Measurements from ENCODE around the gene ZNF653.

The ZNF653 gene, protein sequence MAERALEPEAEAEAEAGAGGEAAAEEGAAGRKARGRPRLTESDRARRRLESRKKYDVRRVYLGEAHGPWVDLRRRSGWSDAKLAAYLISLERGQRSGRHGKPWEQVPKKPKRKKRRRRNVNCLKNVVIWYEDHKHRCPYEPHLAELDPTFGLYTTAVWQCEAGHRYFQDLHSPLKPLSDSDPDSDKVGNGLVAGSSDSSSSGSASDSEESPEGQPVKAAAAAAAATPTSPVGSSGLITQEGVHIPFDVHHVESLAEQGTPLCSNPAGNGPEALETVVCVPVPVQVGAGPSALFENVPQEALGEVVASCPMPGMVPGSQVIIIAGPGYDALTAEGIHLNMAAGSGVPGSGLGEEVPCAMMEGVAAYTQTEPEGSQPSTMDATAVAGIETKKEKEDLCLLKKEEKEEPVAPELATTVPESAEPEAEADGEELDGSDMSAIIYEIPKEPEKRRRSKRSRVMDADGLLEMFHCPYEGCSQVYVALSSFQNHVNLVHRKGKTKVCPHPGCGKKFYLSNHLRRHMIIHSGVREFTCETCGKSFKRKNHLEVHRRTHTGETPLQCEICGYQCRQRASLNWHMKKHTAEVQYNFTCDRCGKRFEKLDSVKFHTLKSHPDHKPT

DNA sequence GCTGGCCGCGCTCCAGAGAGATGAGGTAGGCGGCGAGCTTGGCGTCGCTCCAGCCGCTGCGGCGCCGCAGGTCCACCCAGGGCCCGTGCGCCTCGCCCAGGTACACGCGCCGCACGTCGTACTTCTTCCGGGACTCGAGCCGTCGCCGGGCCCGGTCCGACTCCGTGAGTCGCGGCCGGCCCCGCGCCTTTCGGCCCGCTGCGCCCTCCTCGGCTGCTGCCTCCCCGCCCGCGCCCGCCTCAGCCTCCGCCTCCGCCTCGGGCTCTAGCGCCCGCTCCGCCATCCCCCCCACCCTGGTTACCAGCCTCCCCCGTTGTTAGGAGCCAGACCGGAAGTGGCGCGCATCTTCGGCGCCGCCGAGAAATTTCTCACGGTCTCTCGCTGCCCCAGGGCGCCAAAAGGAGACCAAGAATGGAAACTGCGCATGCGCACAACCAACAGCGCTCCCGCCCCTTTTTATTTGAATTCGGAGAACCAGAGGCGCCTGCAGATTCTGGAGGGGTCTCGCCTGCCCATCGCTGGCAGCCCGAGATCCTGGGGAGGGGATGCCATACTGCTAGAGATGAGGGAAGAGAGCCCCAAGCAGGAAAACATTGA, at the start of gene ZNF653:
Gene ZNF653 (minus strand): TSS at position 336 of the 597 bp plus-strand sequence. CDS start 53 bp downstream, at position 283.
- DNase-seq, result peak; percentile 96

DNA sequence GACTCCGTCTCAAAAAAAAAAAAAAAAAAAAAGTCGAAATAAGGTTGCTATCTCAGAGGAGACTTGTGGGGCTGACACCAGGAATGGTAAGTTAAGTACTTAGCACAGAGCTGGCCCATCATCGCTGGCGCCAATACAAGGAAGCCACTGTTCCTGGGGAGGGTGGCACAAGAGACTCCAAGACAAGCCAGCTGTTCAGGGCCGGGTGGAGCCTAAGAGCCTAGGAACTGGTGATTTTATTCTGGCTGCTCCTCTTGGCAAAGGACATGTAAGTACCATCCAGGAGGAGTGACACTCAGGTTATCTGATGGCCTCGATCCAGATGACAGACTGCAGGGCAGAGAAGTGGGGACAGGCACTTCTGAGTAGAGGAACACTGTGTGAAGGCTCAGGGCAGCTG, 49.6 kb upstream of the ZNF653 start:
- no peak for DNase-seq

DNA sequence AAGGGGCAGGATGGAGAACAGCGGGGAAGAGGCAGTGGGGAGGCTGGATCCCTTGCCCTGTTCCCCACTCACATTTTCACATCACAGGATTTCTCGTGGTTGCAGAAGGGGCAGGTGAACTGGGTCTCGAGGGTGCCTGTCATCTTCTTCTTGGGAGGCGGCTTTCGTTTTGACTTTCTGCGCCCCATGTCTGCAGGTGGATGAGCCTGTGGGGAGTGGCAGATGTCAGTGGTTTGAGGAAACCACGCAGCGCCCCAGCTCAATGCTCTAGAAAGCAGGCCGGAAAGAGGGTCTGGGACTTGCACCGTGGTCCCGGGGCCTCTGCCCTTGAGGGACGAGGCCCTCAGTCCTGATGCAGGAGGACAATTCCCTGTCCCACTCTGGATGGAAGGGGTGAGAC, 48.5 kb upstream of the ZNF653 start:
- DNase-seq, result no peak

DNA sequence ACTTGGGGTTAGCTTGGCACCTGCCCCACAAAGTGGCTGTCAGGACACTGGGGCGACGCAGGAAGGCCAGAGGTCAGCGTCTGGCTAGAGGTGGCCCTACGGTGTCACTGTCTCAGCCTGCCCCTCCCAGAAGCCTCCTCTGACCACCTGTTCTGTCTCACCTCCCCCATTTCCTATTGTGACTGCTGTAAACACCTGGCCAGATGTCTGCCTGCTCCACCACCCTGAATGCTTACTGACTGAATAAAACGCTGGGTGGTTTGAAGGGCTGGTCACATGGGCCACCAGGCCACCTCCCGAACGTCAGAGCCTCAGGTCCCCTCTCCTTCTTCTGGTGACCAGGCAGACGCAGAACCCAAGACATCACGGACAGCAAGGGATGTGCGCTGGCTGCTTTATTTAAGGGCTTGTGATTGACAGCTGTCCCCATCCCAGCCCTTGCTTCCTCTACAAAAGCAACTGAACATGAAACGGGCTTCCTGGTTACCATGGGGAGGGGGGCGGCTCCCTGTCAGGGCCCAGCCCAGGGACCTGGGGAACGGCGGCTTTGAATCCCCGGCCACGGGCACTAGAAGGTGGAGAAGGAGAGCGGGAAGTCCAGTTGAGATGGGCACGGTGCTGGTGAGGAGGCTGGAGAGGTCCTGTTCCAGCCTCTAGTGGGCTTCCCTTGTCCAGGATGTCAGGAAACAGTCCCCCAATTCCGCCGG, 47.2 kb upstream of the ZNF653 start:
- no peak for DNase-seq

DNA sequence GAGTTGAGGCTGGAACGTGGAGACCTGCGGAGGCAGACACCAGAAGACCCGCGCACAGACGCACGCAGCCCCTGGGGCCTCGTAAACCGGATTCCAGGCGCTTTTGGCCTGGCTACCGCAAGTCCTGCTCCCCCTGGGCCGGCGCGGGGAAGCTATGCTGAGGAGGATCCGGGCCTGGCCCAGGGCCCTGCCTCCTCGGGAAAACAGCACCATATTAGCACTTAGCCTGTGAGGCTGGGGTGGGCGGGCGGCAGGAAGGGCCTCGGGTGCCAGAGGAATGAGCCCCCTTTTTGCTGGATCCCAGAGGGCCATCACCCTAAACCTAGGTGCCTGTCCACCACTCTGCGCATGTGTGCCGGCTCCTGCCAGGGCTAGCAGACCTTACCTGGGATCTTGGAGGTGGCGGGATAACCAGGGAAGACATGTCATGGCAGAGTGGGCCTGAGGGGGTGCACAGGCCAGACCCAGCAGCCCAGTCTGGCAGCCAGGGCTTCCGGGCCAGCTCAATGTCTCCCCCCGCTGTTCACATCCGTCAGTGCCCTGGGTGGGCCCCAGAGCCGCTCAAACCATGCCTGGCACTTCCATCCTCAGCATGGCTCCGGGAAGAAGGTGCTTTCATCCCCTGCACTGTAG, 46.1 kb upstream of the ZNF653 start:
- no peak for DNase-seq

DNA sequence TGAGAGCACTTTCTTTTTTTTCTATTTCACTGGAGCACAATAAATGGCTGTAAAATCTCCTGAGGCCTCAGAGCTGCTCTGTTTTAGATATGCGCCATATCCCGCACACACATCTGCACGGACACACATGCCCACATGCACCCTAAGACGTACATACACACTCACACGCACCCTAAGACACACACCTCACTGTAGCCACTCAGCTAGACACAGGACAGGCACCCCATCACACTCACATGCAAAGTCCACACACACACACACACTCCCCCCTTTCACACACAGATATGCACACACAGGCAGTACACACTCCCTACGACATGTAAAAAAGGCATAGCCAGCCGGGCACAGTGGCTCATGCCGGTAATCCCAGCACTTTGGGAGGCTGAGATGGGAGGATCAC, 44.6 kb upstream of the ZNF653 start:
- DNase-seq, result no peak

DNA sequence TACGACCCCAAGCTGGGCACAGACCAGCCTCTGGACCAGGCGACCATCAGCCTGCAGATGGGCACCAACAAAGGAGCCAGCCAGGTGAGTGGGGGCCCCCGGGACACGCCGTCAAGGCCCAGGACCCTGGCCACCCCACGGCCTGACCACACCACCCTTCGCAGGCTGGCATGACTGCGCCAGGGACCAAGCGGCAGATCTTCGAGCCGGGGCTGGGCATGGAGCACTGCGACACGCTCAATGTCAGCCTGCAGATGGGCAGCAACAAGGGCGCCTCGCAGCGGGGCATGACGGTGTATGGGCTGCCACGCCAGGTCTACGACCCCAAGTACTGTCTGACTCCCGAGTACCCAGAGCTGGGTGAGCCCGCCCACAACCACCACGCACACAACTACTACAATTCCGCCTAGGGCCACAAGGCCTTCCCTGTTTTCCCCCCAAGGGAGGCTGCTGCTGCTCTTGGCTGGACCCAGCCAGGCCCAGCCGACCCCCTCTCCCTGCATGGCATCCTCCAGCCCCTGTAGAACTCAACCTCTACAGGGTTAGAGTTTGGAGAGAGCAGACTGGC, 43.8 kb upstream of the ZNF653 start:
- no peak for DNase-seq

DNA sequence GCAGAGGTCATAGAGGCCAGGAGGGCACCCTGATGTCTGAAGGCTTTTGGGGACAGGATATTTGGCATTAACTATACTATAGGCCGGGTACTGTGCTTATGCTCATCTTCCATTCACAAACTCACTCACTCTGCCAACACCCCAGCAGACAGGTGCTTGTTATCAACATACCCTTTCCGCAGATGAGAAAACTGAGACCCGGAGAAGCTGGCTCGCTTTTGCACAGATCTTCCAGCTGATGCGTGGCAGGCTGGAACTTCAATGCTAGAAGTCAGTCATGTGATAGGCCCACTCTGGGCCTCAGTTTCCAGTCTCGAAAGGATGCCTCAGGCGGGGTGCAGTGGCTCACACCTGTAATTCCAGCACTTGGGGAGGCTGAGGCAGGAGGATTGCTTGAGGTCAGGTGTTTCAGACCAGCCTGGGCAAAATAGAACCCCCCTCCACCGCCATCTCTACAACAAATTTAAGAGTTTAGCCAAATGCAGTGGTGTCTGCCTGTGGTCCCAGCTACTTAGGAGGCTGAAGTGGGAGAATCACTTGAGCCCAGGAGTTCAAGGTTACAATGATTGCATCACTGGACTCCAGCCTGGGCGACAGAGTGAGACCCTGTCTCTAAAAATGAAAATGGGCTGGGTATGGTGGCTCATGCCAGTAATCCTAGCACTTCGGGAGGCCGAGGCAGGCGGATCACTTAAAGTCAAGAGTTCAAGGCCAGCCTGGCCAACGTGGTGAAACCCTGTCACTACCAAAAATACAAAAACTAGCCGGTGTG, 42.5 kb upstream of the ZNF653 start:
- DNase-seq, result no peak

DNA sequence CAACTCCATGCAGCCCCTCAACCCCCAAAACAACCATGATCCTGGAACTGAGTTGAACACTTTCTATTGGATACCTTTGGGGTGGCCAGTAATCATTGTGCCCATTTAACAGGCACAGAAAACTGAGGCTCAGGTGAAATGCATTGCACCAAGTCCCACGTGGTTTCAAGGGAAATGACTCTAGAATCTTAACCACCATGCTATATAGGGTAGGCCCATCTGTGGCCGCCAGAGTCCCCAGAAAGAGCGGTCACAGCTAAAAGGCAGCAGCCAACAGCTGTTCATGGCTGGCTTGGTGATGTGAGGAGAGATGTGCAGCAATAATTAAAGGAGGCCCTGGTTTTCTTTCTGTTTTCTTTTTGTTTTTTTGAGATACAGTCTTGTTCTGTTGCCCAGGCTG, 35.6 kb upstream of the ZNF653 start:
- DNase-seq, result no peak

DNA sequence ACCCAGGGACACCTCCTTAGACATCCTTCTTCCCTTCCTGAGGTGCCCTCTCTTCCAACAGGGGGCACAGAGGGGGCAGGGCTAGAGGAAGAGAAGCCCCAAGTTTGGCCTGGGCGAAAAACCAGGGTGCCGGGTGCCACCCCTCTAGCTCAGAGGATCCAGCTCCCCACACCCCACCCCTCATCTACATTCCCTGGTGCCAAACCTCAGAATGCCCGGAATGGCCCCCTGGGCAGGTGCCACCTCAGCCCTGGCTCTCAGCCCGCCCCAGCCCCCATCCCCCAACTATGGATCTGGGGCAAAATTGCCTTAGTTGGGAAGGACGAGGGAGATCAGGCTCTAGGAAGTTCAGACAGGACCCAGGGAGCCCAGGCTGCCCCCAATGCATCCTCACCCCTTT, 35.0 kb upstream of the ZNF653 start:
- no peak for DNase-seq

DNA sequence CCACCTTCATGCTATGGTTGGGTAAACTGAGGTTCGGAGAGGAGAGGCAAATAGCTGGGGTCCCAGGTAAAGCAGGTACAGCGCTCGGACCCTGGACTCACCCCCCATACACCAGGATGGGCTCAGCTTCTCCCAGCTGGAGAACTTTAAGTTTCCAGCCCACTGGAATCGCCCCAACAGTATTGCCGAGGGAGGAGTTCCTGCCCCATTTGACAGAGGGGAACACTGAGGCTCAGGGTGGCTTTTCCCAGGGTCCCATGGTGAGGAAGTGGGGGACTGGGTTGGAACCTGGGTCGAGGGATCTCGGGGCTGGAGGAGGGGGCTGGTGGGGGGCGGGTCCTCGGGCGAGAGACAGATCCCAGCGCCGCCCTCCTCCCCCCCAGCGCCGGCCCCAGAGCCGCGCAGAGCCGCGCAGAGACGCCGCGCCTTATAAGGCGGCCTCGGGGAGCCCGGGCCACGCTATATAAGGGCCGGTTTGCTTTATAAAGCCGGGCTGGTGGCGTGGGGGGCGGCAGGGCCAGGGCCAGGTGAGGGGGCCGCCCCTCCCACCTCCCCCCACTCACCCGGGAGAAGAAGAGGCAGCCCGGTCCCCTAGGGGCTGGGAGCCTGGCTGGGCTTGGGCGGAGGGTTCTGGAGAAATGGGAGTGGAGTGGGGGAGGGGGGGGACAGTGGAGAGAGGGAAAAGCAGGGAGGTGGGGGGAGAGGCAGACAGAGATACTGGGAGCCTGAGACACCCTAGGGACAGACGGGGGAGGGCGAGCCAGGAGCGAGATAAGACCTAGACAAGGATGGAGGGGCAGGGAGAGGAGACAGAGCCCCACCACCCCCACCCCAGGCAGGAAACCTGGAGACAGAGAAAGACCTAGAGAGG, 34.1 kb upstream of the ZNF653 start:
- DNase-seq, result no peak

DNA sequence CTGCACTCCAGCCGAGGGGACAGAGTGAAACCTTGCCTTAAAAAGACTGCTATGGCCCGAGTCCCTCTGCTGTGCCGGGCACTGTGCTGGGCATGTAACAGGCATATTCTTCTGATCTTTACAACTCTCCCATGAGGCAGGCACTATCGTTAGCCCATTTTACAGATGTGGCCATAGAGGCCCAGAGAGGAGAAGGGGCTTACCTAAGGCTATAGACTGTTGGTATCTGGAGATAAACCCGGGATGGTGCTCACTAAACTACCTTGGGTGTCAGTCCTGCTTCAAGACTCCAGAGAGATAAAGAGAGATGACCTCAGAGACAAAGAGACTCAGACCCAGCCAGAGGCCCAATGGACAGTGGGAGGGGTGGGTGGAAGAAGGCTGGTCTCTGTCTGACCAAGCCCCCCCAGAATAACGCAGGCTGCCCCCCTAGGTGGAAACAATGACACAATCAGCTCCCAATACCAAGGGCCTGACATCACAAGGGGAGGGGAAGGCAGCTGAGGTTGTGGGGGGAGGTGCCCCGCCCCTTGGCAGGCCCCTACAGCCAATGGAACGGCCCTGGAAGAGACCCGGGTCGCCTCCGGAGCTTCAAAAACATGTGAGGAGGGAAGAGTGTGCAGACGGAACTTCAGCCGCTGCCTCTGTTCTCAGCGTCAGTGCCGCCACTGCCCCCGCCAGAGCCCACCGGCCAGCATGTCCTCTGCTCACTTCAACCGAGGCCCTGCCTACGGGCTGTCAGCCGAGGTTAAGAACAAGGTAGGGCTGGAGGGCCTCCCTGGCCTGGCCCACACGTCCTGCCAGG, 32.8 kb upstream of the ZNF653 start, which contains the start of gene CNN1:
Gene CNN1 (plus strand): TSS at position 620 of the 805 bp plus-strand sequence. CDS start 77 bp downstream, at position 697.
- DNase-seq, result no peak

DNA sequence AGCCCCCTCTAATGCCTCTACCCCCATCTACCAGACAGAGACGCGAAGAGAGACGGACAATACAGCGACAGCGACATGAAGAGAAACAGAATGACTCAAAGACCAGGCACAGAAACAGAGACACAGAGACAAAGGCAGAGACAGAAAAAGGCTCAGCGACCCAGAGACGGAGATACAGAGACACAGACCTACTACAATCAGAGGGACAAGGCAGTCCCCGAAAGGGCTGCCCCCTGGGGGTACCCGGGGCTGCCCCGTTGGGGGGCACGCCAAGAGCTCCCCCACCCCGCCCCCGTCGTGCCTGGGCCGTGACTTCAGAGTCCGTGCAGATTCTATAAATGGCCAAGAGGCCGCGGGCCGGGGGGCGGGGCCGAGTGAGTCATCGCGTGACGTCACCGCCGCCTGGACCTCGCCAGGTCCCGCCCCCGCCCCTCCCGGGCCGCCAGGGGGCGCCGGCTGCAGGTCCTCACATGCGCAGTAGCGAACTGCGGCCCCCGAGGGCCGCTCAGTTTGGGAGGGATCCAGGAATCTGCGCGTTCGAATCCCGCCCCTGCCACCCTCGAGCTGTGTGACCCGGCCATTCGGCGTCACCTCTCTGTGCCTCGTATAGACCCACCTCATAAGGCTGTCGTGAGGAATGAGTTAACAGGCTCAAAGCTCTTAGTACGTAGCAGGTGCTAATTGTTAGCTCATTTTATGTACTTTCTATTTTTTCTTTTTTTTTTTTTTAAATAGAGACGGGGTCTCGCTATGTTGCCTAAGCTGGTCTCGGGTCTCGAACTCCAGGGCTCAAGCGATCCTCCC, 30.4 kb upstream of the ZNF653 start:
- peak; percentile 87 for DNase-seq

DNA sequence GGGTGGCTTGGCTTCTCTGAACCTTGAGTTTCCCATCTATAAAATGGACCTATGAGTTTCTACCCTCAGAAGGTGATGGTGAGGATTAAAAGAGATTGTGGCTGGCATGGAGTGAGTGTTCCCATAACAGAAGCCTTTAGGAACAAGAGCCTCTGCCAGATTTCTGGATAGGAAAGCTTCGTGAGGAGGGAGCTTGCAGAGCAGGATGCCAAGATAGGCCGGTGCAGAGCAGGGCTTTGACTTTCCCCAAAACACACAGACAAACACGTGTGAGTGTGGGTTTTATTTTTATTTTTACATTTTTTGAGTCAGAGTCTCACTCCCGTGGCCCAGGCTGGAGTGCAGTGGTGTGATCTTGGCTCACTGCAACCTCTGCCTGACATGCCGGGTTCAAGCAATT, 29.3 kb upstream of the ZNF653 start:
- DNase-seq, result no peak

DNA sequence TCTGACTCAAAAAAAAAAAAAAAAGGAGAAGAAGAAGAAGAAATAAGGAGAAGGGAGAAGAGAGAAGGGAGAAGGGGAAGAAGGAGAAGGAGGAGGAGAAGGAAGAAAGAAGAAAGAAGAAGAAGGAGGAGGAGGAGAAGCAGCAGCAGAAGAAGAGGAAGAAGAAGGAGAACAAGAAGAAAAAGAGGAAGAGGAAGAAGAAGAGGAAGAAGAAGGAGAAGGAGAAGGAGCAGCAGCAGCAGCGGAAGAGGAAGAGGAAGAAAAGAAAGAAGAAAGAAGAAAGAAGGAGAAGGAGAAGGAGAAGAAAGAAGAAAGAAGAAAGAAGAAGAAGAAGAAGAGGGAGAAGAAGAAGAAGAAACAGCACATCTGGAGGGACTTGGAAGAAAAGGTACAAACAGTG, 28.9 kb upstream of the ZNF653 start:
- no peak for DNase-seq

DNA sequence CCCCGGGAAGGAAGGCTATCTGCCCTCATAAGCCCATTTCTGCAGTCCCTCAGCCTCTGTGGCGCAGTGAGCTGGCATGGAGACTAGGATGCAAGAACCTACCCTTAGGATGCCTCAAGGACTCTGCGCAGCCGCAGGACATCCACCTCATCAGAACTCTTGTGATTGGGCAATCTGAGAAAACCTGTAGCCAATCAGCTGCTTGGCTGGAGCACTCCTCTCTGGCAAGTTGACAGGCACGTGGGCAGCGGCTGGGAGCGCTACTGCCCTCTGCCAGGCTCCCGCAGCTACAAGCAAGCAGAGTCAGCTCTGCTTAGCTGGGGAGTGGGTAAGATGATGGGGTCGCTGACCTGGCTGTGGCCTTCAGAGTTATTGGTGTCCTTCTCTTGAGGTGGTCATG, 24.8 kb upstream of the ZNF653 start:
- peak; percentile 74 for DNase-seq

DNA sequence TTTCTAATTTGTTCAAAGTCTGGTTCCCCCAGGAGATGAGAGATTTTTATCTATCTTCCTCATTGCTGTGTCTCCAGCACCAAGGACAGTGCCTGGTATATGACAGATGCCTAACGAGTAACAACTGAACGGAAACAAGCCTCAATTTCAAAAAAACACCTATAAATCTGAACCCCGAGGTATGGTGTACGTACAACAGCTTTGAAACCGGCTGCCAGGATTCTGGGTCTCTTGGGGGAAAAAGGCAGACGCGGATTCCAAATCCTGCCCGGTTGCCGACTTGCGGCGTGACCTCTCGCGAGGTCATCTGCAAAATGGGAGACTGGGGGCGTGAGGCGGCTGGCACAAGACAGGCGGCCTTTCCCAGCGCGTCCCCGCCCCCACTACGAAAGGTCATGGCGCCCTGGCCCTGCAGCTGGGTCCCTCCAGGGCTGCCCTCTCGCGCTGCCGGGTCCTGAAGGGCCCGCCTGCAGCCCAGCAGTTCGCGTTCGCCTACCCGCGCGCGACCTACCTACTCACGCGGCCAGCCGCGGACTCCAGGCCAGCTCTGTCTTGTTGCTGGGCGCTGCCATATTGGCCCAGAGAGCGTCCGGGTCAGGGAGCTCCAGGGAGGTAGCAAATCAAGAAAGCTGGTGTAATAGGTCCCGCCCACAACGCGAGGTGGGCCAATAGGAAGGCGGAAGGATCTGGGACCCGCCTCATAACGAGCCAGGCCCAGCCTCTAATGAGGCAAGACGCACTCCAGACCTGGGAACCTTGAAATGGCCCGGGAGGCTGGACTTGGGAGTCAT, 23.1 kb upstream of the ZNF653 start, which contains the start of gene ECSIT:
Gene ECSIT (minus strand): TSS at position 584 of the 791 bp plus-strand sequence. CDS start 9,964 bp downstream, outside the sequence.
- peak; percentile 96 for DNase-seq

DNA sequence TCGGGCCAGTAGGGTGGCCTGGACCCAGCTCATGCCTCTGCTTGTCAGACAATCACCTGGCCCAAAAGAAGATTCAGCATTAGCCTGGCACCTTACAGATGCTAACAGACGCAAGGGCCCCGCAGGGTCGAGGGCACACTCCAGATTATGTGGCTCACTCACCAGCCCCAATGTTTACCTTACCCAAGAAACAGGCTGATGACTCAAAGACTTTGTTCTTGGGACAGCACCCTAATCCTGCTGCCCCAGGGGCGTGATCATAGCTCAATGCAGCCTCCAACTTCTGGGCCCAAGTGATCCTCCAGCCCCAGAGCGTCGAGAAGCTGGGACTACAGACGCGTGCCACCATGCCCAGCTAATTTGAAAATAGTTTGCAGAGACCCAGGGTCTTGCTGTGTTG, 13.5 kb upstream of the ZNF653 start:
- no peak for DNase-seq
